ENCODE data around the gene PMPCA.
A peak's percentile ranks its signal among the peaks of the same experiment; 100 is the strongest.

Gene PMPCA

GRCh38 chr9:136410500-136411287, at the start of gene PMPCA, which contains the start of gene ENTR1:
TSS of gene PMPCA (plus strand) at chr9:136410658. CDS start at chr9:136410669, 11 bp downstream.
TSS of gene ENTR1 (minus strand) at chr9:136410614. CDS start at chr9:136410397, 217 bp downstream.
- peak; percentile 83 for DNase-seq

GRCh38 chr9:136361047-136361753, 49.3 kb upstream of the PMPCA start:
- DNase-seq, result no peak

- DNase-seq, result no peak
These were observed 48.6 kb upstream of the PMPCA start for GRCh38 chr9:136361754-136362449.

- DNase-seq, result no peak
These were observed 48.0 kb upstream of the PMPCA start for GRCh38 chr9:136362450-136362784.

GRCh38 chr9:136363106-136363948, 47.1 kb upstream of the PMPCA start, which contains the start of gene DNLZ:
TSS of gene DNLZ (minus strand) at chr9:136363744. CDS start at chr9:136363714, 30 bp downstream.
- peak; percentile 86 for DNase-seq

- DNase-seq, result no peak
These were observed 46.3 kb upstream of the PMPCA start for GRCh38 chr9:136363949-136364748.

- DNase-seq, result peak; percentile 13
These were observed 45.3 kb upstream of the PMPCA start for GRCh38 chr9:136364942-136365774.

- DNase-seq, result peak; percentile 71
These were observed 44.7 kb upstream of the PMPCA start for GRCh38 chr9:136365775-136366222.

- DNase-seq, result no peak
These were observed 43.6 kb upstream of the PMPCA start for GRCh38 chr9:136366826-136367225.

- no peak for DNase-seq
These were observed 42.9 kb upstream of the PMPCA start for GRCh38 chr9:136367296-136368145.

- no peak for DNase-seq
These were observed 42.3 kb upstream of the PMPCA start for GRCh38 chr9:136368190-136368589.

GRCh38 chr9:136370037-136370436, 40.4 kb upstream of the PMPCA start:
- no peak for DNase-seq

- DNase-seq, result no peak
These were observed 39.5 kb upstream of the PMPCA start for GRCh38 chr9:136370687-136371532.

GRCh38 chr9:136371533-136371880, 39.0 kb upstream of the PMPCA start:
- no peak for DNase-seq

- DNase-seq, result no peak
These were observed 38.5 kb upstream of the PMPCA start for GRCh38 chr9:136372006-136372405.

- peak; percentile 94 for DNase-seq
These were observed 37.7 kb upstream of the PMPCA start for GRCh38 chr9:136372561-136373299.

- DNase-seq, result peak; percentile 80
These were observed 36.9 kb upstream of the PMPCA start, which contains the start of gene CARD9 for GRCh38 chr9:136373300-136374182. TSS of gene CARD9 (minus strand) at chr9:136373669. CDS start at chr9:136372078, 1,591 bp downstream.

Data from MV-4-11 (cell line).